AG04449 (cell line): Measurements from ENCODE around the gene PRR5L.

Experiments
- CTCF ChIA-PET: fragments of 350-600 bp; formaldehyde crosslinking; extraction: SDS; loops from one replicate; lab custom pipeline; 2021; ENCODE audit warnings: antibody characterized with exemption; lab: Yijun Ruan, JAX
- POLR2A ChIA-PET: fragments of 400-600, 350-600 bp; formaldehyde crosslinking; extraction: SDS; loops from one replicate; lab custom pipeline; 2020; ENCODE audit warnings: antibody characterized with exemption, inconsistent platforms; lab: Yijun Ruan, JAX
- DNase-seq: peaks from one replicate; pipeline ENCODE4 v3.0.0-alpha.2; 2010; ENCODE audit warnings: low read depth, low spot score
- H3K4me3 ChIP-seq: 2 replicates; pipeline ENCODE4 v1.5.1; 2011; ENCODE audit warnings: low read depth, mild to moderate bottlenecking, control low read depth, low read length
- TF ChIP-seq, protein P1 (sequence below): IDR thresholded peaks from one replicate; pipeline ENCODE4 v1.5.1; 2011; ENCODE audit warnings: mild to moderate bottlenecking, moderate library complexity, low read length, control low read depth, inconsistent platforms; ENCODE audit not compliant: insufficient read depth; ENCODE audit errors: missing control alignments

PRR5L gene

GRCh38 chr11:36375353-36376008 is 79.4 kb downstream of the PRR5L start:
- peak overlapping the region; percentile 83 for H3K4me3 ChIP-seq
- TF ChIP-seq, protein P1, sequence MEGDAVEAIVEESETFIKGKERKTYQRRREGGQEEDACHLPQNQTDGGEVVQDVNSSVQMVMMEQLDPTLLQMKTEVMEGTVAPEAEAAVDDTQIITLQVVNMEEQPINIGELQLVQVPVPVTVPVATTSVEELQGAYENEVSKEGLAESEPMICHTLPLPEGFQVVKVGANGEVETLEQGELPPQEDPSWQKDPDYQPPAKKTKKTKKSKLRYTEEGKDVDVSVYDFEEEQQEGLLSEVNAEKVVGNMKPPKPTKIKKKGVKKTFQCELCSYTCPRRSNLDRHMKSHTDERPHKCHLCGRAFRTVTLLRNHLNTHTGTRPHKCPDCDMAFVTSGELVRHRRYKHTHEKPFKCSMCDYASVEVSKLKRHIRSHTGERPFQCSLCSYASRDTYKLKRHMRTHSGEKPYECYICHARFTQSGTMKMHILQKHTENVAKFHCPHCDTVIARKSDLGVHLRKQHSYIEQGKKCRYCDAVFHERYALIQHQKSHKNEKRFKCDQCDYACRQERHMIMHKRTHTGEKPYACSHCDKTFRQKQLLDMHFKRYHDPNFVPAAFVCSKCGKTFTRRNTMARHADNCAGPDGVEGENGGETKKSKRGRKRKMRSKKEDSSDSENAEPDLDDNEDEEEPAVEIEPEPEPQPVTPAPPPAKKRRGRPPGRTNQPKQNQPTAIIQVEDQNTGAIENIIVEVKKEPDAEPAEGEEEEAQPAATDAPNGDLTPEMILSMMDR, result no peak
- no peak for DNase-seq
- ChIA-PET CTCF (interaction anchor here (0.9 to 7.7 kb wide), 10 partner anchors 10 to 117 kb away, joined by 3 to 65 read pairs (median 8); no protein-coding TSS in a partner anchor), POLR2A (interaction anchor here (0.6 to 3.1 kb wide), 4 partner anchors 12 to 916 kb away, joined by 3 to 17 read pairs (median 4); no protein-coding TSS in a partner anchor)

DNA sequence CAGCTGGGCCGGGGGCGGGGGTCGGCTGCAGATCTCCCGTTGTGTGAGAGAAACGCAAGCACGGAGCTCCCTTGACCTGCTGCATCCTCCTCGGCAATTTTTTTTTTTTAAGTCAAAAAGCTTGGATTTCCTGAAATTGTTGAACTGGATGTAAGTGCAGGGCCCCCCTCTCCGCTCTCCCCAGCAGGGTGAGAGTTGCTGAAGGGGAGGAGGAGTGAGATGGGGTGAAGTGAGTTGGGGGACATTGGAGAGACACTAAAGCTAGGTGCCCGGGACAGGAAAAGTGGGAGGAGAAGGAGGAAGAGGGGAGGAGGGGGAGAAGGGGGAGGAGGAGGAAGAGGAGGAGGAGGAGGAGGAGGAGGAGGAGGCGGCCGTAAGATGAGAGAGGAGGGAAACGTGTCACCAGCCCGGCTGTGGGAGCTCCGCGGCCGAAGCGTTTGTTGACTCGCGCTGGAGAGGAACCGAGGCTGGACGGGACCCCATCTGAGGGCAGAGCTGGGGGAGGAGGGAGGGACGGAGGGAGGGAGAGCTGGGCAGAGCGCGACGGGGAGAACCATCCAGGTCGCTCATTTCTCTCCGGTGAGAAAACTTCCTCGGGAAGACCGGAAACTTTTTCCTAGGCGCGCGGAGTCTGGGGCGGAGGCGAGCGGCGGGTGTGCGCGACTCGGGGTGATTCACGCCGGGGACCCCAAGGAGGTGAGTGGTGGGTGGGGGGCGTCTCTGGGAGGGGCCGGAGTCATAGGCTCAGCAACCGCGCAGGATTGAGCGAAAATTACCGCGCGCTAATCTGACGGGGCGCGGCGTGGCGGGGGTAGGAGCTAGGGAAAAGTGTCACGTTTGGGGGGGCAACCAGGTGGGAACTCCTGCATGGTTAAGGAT is 80.2 kb downstream of the PRR5L start:
- peak overlapping the region; percentile 83 for H3K4me3 ChIP-seq
- DNase-seq, result no peak
- TF ChIP-seq, protein P1, result no peak
- ChIA-PET POLR2A (interaction anchor here (0.6 to 3.1 kb wide), 5 partner anchors 13 to 917 kb away, joined by 3 to 17 read pairs (median 3); no protein-coding TSS in a partner anchor), CTCF (interaction anchor here (0.9 to 7.7 kb wide), 18 partner anchors 9 to 117 kb away, joined by 3 to 65 read pairs (median 6); no protein-coding TSS in a partner anchor)

- TF ChIP-seq, protein P1, result peak; percentile 80
- ChIA-PET CTCF (interaction anchor here (0.9 to 7.7 kb wide), 25 partner anchors 8 to 116 kb away, joined by 3 to 65 read pairs (median 5); no protein-coding TSS in a partner anchor), POLR2A (interaction anchor here (1.0 to 3.1 kb wide), 3 partner anchors 14 to 79 kb away, joined by 3 to 17 read pairs (median 5); no protein-coding TSS in a partner anchor)
- no peak for DNase-seq
- peak overlapping the region; percentile 83 for H3K4me3 ChIP-seq
These were observed 81.0 kb downstream of the PRR5L start for GRCh38 chr11:36376888-36377758.

DNA sequence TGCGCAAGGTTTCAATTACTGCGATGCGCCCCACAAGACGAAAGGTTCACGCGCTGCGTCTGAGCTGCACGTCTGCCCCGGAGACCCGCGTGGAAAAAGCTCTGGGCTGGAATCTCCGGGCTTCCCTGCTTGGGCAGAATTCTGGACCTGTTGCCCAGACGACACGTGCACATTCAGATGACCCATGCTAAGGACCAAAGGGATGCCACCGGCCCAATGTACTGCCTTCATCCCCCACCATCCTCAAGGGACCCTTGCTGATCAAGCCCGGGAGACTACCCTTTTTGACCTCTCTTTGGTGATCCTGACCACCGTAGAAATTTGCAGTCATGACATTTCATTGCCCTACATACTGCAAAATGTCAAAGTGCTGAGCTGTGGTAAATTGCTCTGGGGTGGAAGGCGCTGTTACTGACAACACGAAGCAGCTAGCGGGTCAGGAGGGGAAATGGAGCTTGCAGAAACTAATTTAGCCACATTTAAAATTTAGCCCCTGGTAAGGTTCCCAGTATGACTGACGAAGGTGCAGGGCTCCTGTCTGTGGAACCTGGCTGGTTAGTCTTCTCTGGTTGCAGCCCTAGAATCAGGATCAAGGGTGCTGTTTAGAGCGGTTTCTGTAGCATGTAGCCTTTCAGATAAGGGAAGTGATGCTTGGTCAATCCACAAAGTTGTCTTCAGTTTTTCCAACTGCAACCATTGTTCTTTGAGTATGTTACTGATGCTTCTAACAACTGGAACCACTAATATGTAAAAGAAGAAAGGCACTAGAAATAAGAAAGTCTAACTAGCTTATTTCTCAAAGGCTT is 81.9 kb downstream of the PRR5L start:
- ChIA-PET CTCF (interaction anchor here (0.9 to 7.7 kb wide), 23 partner anchors 8 to 115 kb away, joined by 3 to 65 read pairs (median 4); no protein-coding TSS in a partner anchor), POLR2A (interaction anchor here (3.1 kb wide), 1 partner anchor 78 kb away, joined by 17 read pairs; no protein-coding TSS in a partner anchor)
- DNase-seq, result no peak
- TF ChIP-seq, protein P1, result no peak
- peak overlapping the region; percentile 83 for H3K4me3 ChIP-seq

- DNase-seq, result no peak
- ChIA-PET POLR2A (interaction anchor here (1.4 kb wide), 1 partner anchor 90 kb away, joined by 5 read pairs; no protein-coding TSS in a partner anchor), CTCF (interaction anchor here (1.1 to 7.7 kb wide), 7 partner anchors 9 to 113 kb away, joined by 4 to 65 read pairs (median 6); no protein-coding TSS in a partner anchor)
- no peak overlapping the region for H3K4me3 ChIP-seq
- TF ChIP-seq, protein P1, result no peak
These were observed 83.6 kb downstream of the PRR5L start for GRCh38 chr11:36379653-36380052.
